Trophoblast cell (in vitro differentiated cells and primary cell): ENCODE data around the gene SYVN1.

Source experiments
- DNase-seq, 2 donors: peaks; one replicate each; pipeline ENCODE4 v3.0.0-alpha.2; 2016
- H2AFZ ChIP-seq: 2 replicates; pipeline ENCODE4 v1.6.1; 2013; ENCODE audit warnings: low read length, moderate library complexity, mild to moderate bottlenecking; ENCODE audit not compliant: insufficient read depth, poor library complexity
- H2AK5ac ChIP-seq: 2 replicates; pipeline ENCODE4 v1.6.1; 2013; ENCODE audit warnings: mild to moderate bottlenecking, low read length
- H2BK120ac ChIP-seq: 2 replicates; pipeline ENCODE4 v1.6.1; 2013; ENCODE audit warnings: low read length, mild to moderate bottlenecking, moderate library complexity; ENCODE audit not compliant: insufficient read depth, poor library complexity
- H2BK12ac ChIP-seq: 2 replicates; pipeline ENCODE4 v1.6.1; 2013; ENCODE audit warnings: mild to moderate bottlenecking, low read length, moderate library complexity
- H2BK5ac ChIP-seq: 2 replicates; pipeline ENCODE4 v1.6.1; 2013; ENCODE audit warnings: low read length, low read depth, moderate library complexity, mild to moderate bottlenecking; ENCODE audit not compliant: poor library complexity
- H3K14ac ChIP-seq: 2 replicates; pipeline ENCODE4 v1.6.1; 2013; ENCODE audit warnings: mild to moderate bottlenecking, low read length
- H3K18ac ChIP-seq: 2 replicates; pipeline ENCODE4 v1.6.1; 2013; ENCODE audit warnings: mild to moderate bottlenecking, low read length
- H3K23ac ChIP-seq: 2 replicates; pipeline ENCODE4 v1.6.1; 2013; ENCODE audit warnings: low read length
- H3K27ac ChIP-seq: 2 replicates; pipeline ENCODE4 v1.5.1; 2013; ENCODE audit warnings: low read depth, mild to moderate bottlenecking, inconsistent platforms, low read length, moderate library complexity
- H3K27me3 ChIP-seq: 2 replicates; pipeline ENCODE4 v1.6.1; 2013; ENCODE audit warnings: inconsistent platforms, mild to moderate bottlenecking, low read length, moderate library complexity; ENCODE audit not compliant: insufficient read depth
- H3K36me3 ChIP-seq, 2 experiments: 1 replicate in 1 of 2; 2 replicates in 1 of 2; pipeline ENCODE4 v1.6.1; 2013; ENCODE audit warnings: low read length in 2 of 2, mild to moderate bottlenecking in 2 of 2, moderate library complexity in 1 of 2; ENCODE audit not compliant: insufficient read depth in 2 of 2, control insufficient read depth in 1 of 2
- H3K4ac ChIP-seq: 2 replicates; pipeline ENCODE4 v1.6.1; 2013; ENCODE audit warnings: low read depth, mild to moderate bottlenecking, low read length, moderate library complexity
- H3K4me1 ChIP-seq, 2 experiments: 1 replicate in 1 of 2; 2 replicates in 1 of 2; pipeline ENCODE4 v1.6.1; 2013; ENCODE audit warnings: low read length in 2 of 2, mild to moderate bottlenecking in 2 of 2, moderate library complexity in 1 of 2; ENCODE audit not compliant: insufficient read depth in 2 of 2, control insufficient read depth in 1 of 2
- H3K4me2 ChIP-seq: 2 replicates; pipeline ENCODE4 v1.6.1; 2013; ENCODE audit warnings: inconsistent platforms, mild to moderate bottlenecking, low read length, moderate library complexity
- H3K4me3 ChIP-seq: 2 replicates; pipeline ENCODE4 v1.5.1; 2013; ENCODE audit warnings: mild to moderate bottlenecking, low read depth, low read length, inconsistent platforms
- H3K79me1 ChIP-seq: one replicate; pipeline ENCODE4 v1.6.1; 2013; ENCODE audit warnings: low read length
- H3K79me2 ChIP-seq: 2 replicates; pipeline ENCODE4 v1.6.1; 2013; ENCODE audit warnings: low read length, mild to moderate bottlenecking; ENCODE audit not compliant: control insufficient read depth, insufficient read depth, poor library complexity
- H3K9ac ChIP-seq: 2 replicates; pipeline ENCODE4 v1.6.1; 2013; ENCODE audit warnings: mild to moderate bottlenecking, low read length
- H3K9me3 ChIP-seq: 2 replicates; pipeline ENCODE4 v1.6.1; 2013; ENCODE audit warnings: low read depth, mild to moderate bottlenecking, control low read depth, inconsistent platforms, low read length; ENCODE audit not compliant: insufficient read depth
- H4K12ac ChIP-seq: 2 replicates; pipeline ENCODE4 v1.6.1; 2013; ENCODE audit warnings: low read depth, mild to moderate bottlenecking, low read length, moderate library complexity
- H4K8ac ChIP-seq: 2 replicates; pipeline ENCODE4 v1.6.1; 2013; ENCODE audit warnings: low read depth, mild to moderate bottlenecking, low read length, moderate library complexity
- H4K91ac ChIP-seq: one replicate; pipeline ENCODE4 v1.6.1; 2013; ENCODE audit warnings: low read depth, mild to moderate bottlenecking, low read length, moderate library complexity
- WGBS: extraction: QIAGEN DNeasy Blood & Tissue Kit; methylation state at CpG from one replicate; pipeline ENCODE4 v1.1.7; 2013; ENCODE audit warnings: missing lambda C conversion rate; ENCODE audit not compliant: insufficient read length, insufficient coverage; ENCODE audit errors: extremely low coverage; 5-methylcytosine and 5-hydroxymethylcytosine counted together

The SYVN1 gene

GRCh38 chr11:65131895-65132237 lies 2.5 kb downstream of the SYVN1 start:
- Histone ChIP-seq H3K4me3 (no peak overlapping the region), H4K8ac (no peak overlapping the region), H4K91ac (no peak overlapping the region), H3K9ac (peak overlapping the region; percentile 4), H2BK120ac (no peak overlapping the region), H3K27ac (no peak overlapping the region), H2BK12ac (no peak overlapping the region), H3K9me3 (peaks cover 1% of the 10 kb centered on the region), H3K4me2 (no peak overlapping the region), H4K12ac (no peak overlapping the region), H3K36me3 (peaks cover 55 to 60% of the 10 kb centered on the region in 2 experiments), H3K14ac (no peak overlapping the region), H2AK5ac (no peak overlapping the region), H3K23ac (no peak overlapping the region), H2BK5ac (no peak overlapping the region), H2AFZ (no peak overlapping the region), H3K79me2 (peaks cover 9% of the 10 kb centered on the region), H3K79me1 (peaks cover 11% of the 10 kb centered on the region), H3K4ac (no peak overlapping the region), H3K18ac (no peak overlapping the region), H3K27me3 (no peaks in the 10 kb centered on the region), H3K4me1 (peaks cover 7 to 12% of the 10 kb centered on the region in 2 experiments)
- WGBS = no CpG with 5 or more reads among the region's 6 CpGs
- DNase-seq = no peak

- no peak overlapping the region for H2AK5ac ChIP-seq
- H3K14ac ChIP-seq = no peak overlapping the region
Observed at GRCh38 chr11:65131417-65131776, 2.9 kb downstream of the SYVN1 start.

GRCh38 chr11:65130631-65131416 lies 3.5 kb downstream of the SYVN1 start:
- H4K12ac ChIP-seq = no peak overlapping the region
- no peak for DNase-seq
- no peak overlapping the region for H2AK5ac ChIP-seq
- H3K23ac ChIP-seq = no peak overlapping the region
- no peak overlapping the region for H3K27ac ChIP-seq
- H3K14ac ChIP-seq = no peak overlapping the region
- peak overlapping the region; percentile 20 for H3K4me3 ChIP-seq
- H2BK5ac ChIP-seq = no peak overlapping the region
- H3K79me2 ChIP-seq = peaks cover 9% of the 10 kb centered on the region
- H3K9ac ChIP-seq = no peak overlapping the region
- no peak overlapping the region for H4K91ac ChIP-seq
- H4K8ac ChIP-seq = no peak overlapping the region
- no peak overlapping the region for H2AFZ ChIP-seq
- H3K4ac ChIP-seq = no peak overlapping the region
- no peak overlapping the region for H3K4me2 ChIP-seq
- peaks cover 11% of the 10 kb centered on the region for H3K79me1 ChIP-seq
- peaks cover 7 to 12% of the 10 kb centered on the region in 2 experiments for H3K4me1 ChIP-seq
- no peak overlapping the region for H2BK120ac ChIP-seq
- no peak overlapping the region for H2BK12ac ChIP-seq
- no peaks in the 10 kb centered on the region for H3K27me3 ChIP-seq
- peaks cover 65 to 71% of the 10 kb centered on the region in 2 experiments for H3K36me3 ChIP-seq
- no peak overlapping the region for H3K18ac ChIP-seq
- WGBS = no CpG with 5 or more reads among the region's 19 CpGs
- no peaks in the 10 kb centered on the region for H3K9me3 ChIP-seq

More at GRCh38 chr11:65131417-65131776, 2.9 kb downstream of the SYVN1 start:
- H2BK5ac ChIP-seq = no peak overlapping the region
- peaks cover 11% of the 10 kb centered on the region for H3K79me1 ChIP-seq
- H3K36me3 ChIP-seq = peaks cover 60 to 65% of the 10 kb centered on the region in 2 experiments
- H4K91ac ChIP-seq = no peak overlapping the region
- peaks cover 9% of the 10 kb centered on the region for H3K79me2 ChIP-seq
- no peak overlapping the region for H4K8ac ChIP-seq
- no CpG with 5 or more reads among the region's 3 CpGs for WGBS
- H3K4me1 ChIP-seq = peaks cover 7 to 12% of the 10 kb centered on the region in 2 experiments
- no peak for DNase-seq
- no peak overlapping the region for H2BK12ac ChIP-seq
- H3K4ac ChIP-seq = no peak overlapping the region
- H3K27ac ChIP-seq = no peak overlapping the region
- no peaks in the 10 kb centered on the region for H3K27me3 ChIP-seq
- H3K4me2 ChIP-seq = no peak overlapping the region
- no peak overlapping the region for H2BK120ac ChIP-seq
- H4K12ac ChIP-seq = no peak overlapping the region
- peak overlapping the region; percentile 20 for H3K4me3 ChIP-seq
- H3K23ac ChIP-seq = no peak overlapping the region
- no peaks in the 10 kb centered on the region for H3K9me3 ChIP-seq
- peak overlapping the region; percentile 18 for H3K9ac ChIP-seq
- no peak overlapping the region for H2AFZ ChIP-seq
- no peak overlapping the region for H3K18ac ChIP-seq

- Histone ChIP-seq H3K4me3 (no peak overlapping the region), H3K79me1 (peaks cover 11% of the 10 kb centered on the region), H2BK120ac (no peak overlapping the region), H4K8ac (no peak overlapping the region), H4K12ac (peak overlapping the region; percentile 6), H2AK5ac (no peak overlapping the region), H3K23ac (no peak overlapping the region), H3K9me3 (no peaks in the 10 kb centered on the region), H3K27me3 (no peaks in the 10 kb centered on the region), H3K9ac (no peak overlapping the region), H3K79me2 (peaks cover 9% of the 10 kb centered on the region), H2BK12ac (no peak overlapping the region), H3K27ac (no peak overlapping the region), H3K18ac (no peak overlapping the region), H4K91ac (no peak overlapping the region), H3K4ac (no peak overlapping the region), H3K36me3 (peaks cover 75 to 80% of the 10 kb centered on the region in 2 experiments), H2BK5ac (no peak overlapping the region), H3K14ac (no peak overlapping the region), H2AFZ (no peak overlapping the region), H3K4me2 (no peak overlapping the region), H3K4me1 (peaks cover 7 to 9% of the 10 kb centered on the region in 2 experiments)
- no peak for DNase-seq
- WGBS = no CpG with 5 or more reads among the region's 13 CpGs
Observed at GRCh38 chr11:65129649-65130441, 4.5 kb downstream of the SYVN1 start.
